ENCODE measurements around the gene ZAP70. TPM values are rescaled to one million over a fixed set of nuclear protein-coding genes. Genes with fewer than 3 reads are reported as not detected.

ZAP70 gene
- total RNA-seq, 1 experiment from 2014 or later, result 0.61 TPM

DNA sequence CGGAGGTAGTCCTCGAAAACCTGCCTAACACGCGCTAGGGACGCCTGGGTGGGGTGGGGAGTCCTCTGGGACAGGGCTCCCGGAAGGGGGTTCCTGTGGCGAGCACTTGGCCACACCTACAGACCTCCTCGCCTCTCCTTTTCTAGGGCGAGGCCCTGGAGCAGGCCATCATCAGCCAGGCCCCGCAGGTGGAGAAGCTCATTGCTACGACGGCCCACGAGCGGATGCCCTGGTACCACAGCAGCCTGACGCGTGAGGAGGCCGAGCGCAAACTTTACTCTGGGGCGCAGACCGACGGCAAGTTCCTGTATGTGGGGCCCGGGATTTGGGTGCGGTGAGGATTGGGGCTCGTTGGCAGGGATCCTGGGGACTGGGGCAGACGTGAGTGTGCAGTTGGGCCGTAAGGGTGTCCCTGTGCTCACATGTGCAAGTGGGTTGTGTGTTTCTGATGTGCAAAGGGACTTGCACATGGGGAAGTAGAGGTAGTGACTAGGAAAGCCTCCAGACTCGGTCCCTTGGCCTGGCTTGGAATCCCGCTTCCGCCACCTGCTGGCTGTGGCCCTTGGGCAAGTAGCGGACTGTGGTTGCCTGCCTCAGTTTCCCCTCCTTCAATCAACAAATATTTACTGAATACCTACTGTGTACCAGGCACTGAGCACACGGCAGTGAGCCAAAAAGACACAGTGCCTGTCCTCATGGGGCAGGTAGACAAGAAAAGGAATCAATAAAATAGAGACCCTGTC lies 11.7 kb downstream of the ZAP70 start:
- peaks cover 11% of the 10 kb centered on the region for H3K4me1 Mint-ChIP-seq
- CTCF ChIA-PET, result interaction anchor here (0.9 to 2.8 kb wide), 5 partner anchors 12 to 134 kb away, joined by 3 to 16 read pairs (median 5); no protein-coding TSS in a partner anchor
- no peak for TF ChIP-seq FOXP1 (CRISPR knock-in tag; IDR thresholded peaks at IDR 0.05; ENCODE audit: borderline replicate concordance)
- TF ChIP-seq, protein P1, sequence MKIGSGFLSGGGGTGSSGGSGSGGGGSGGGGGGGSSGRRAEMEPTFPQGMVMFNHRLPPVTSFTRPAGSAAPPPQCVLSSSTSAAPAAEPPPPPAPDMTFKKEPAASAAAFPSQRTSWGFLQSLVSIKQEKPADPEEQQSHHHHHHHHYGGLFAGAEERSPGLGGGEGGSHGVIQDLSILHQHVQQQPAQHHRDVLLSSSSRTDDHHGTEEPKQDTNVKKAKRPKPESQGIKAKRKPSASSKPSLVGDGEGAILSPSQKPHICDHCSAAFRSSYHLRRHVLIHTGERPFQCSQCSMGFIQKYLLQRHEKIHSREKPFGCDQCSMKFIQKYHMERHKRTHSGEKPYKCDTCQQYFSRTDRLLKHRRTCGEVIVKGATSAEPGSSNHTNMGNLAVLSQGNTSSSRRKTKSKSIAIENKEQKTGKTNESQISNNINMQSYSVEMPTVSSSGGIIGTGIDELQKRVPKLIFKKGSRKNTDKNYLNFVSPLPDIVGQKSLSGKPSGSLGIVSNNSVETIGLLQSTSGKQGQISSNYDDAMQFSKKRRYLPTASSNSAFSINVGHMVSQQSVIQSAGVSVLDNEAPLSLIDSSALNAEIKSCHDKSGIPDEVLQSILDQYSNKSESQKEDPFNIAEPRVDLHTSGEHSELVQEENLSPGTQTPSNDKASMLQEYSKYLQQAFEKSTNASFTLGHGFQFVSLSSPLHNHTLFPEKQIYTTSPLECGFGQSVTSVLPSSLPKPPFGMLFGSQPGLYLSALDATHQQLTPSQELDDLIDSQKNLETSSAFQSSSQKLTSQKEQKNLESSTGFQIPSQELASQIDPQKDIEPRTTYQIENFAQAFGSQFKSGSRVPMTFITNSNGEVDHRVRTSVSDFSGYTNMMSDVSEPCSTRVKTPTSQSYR (CRISPR knock-in tag; IDR thresholded peaks at IDR 0.05), result no peak
- no peak for TF ChIP-seq PREB (CRISPR knock-in tag; IDR thresholded peaks at IDR 0.05; ENCODE audit: borderline replicate concordance)
- H3K9me3 Mint-ChIP-seq, result peaks cover 7% of the 10 kb centered on the region
- H3K4me3 Mint-ChIP-seq, result no peak overlapping the region
- POLR2A ChIA-PET, result no interaction called here
- H3K36me3 Mint-ChIP-seq, result no peaks in the 10 kb centered on the region
- DNase-seq (ENCODE audit: low spot score) (no peak), ATAC-seq (no peak; the same call in 1 of the 2 replicates)
- H3K27me3 Mint-ChIP-seq (ENCODE audit: low read depth), result no peaks in the 10 kb centered on the region; the same call in 1 of the 2 replicates
- no peak overlapping the region for H3K27ac Mint-ChIP-seq

DNA sequence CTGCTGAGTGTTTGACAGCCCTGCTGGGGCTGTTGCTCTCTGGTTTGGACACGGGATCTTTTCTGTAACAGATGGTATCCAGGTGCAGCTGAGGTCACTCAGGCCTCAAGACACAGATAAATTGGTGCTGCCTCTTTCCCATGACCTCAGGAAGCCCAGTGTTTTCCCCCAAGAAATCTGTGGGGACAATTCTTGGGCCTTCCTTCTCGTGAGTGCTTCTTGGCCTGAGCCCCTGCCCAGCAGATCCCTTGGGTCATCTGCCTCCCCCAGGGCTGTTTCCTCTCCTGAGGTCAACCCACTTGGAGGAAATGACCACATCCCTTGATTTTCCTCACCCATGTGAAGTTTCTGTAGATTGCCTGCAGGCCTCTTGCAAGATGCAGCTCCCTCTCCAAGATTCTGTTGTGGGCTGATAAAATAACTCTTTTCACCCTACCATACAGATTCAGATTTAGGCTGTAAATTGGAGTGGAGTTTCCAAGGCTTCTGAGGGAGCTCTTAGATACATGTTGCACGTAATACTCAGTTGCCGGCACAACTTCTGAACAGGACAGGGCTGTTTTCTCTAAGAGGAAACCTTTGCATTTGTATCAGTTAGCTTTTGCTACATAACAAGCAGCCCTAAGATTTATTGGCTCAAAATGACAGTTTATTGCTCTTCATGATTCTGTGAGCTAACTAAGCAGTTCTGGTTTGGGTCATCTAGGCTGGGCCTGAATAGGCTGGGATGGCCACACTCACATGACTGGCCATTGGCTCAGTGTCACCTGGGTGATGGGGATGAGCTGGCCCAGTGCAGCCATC lies 13.1 kb downstream of the ZAP70 start:
- Mint-ChIP-seq H3K9me3 (peaks cover 14% of the 10 kb centered on the region), H3K27ac (no peak overlapping the region), H3K27me3 (ENCODE audit: low read depth) (no peaks in the 10 kb centered on the region; the same call in 1 of the 2 replicates), H3K4me1 (no peaks in the 10 kb centered on the region), H3K4me3 (no peak overlapping the region), H3K36me3 (no peaks in the 10 kb centered on the region)
- ATAC-seq (no peak), DNase-seq (ENCODE audit: low spot score) (no peak)
- CTCF ChIA-PET, result interaction anchor here (0.8 to 2.8 kb wide), 6 partner anchors 14 to 136 kb away, joined by 3 to 16 read pairs (median 6); no protein-coding TSS in a partner anchor
- POLR2A ChIA-PET, result interaction anchor here (1.7 kb wide), 1 partner anchor 12 kb away, joined by 4 read pairs; the partner anchor contains the start of gene ZAP70
- no peak for TF ChIP-seq SMAD4 (CRISPR knock-in tag; IDR thresholded peaks at IDR 0.05)
- no peak for TF ChIP-seq EMX1 (CRISPR knock-in tag; IDR thresholded peaks at IDR 0.05)
- TF ChIP-seq FOXK1 (CRISPR knock-in tag; IDR thresholded peaks at IDR 0.05), result no peak
- TF ChIP-seq JAZF1 (CRISPR knock-in tag; IDR thresholded peaks at IDR 0.05), result no peak
- TF ChIP-seq PRRX2 (CRISPR knock-in tag; IDR thresholded peaks at IDR 0.05), result no peak
- no peak for TF ChIP-seq RELA (CRISPR knock-in tag; IDR thresholded peaks at IDR 0.05; ENCODE audit: borderline replicate concordance)
- TF ChIP-seq, protein P2, sequence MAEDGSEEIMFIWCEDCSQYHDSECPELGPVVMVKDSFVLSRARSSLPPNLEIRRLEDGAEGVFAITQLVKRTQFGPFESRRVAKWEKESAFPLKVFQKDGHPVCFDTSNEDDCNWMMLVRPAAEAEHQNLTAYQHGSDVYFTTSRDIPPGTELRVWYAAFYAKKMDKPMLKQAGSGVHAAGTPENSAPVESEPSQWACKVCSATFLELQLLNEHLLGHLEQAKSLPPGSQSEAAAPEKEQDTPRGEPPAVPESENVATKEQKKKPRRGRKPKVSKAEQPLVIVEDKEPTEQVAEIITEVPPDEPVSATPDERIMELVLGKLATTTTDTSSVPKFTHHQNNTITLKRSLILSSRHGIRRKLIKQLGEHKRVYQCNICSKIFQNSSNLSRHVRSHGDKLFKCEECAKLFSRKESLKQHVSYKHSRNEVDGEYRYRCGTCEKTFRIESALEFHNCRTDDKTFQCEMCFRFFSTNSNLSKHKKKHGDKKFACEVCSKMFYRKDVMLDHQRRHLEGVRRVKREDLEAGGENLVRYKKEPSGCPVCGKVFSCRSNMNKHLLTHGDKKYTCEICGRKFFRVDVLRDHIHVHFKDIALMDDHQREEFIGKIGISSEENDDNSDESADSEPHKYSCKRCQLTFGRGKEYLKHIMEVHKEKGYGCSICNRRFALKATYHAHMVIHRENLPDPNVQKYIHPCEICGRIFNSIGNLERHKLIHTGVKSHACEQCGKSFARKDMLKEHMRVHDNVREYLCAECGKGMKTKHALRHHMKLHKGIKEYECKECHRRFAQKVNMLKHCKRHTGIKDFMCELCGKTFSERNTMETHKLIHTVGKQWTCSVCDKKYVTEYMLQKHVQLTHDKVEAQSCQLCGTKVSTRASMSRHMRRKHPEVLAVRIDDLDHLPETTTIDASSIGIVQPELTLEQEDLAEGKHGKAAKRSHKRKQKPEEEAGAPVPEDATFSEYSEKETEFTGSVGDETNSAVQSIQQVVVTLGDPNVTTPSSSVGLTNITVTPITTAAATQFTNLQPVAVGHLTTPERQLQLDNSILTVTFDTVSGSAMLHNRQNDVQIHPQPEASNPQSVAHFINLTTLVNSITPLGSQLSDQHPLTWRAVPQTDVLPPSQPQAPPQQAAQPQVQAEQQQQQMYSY (CRISPR knock-in tag; IDR thresholded peaks at IDR 0.05), result no peak
- TF ChIP-seq MXD4 (CRISPR knock-in tag; IDR thresholded peaks at IDR 0.05; ENCODE audit: borderline replicate concordance), result no peak
- TF ChIP-seq, protein P3, sequence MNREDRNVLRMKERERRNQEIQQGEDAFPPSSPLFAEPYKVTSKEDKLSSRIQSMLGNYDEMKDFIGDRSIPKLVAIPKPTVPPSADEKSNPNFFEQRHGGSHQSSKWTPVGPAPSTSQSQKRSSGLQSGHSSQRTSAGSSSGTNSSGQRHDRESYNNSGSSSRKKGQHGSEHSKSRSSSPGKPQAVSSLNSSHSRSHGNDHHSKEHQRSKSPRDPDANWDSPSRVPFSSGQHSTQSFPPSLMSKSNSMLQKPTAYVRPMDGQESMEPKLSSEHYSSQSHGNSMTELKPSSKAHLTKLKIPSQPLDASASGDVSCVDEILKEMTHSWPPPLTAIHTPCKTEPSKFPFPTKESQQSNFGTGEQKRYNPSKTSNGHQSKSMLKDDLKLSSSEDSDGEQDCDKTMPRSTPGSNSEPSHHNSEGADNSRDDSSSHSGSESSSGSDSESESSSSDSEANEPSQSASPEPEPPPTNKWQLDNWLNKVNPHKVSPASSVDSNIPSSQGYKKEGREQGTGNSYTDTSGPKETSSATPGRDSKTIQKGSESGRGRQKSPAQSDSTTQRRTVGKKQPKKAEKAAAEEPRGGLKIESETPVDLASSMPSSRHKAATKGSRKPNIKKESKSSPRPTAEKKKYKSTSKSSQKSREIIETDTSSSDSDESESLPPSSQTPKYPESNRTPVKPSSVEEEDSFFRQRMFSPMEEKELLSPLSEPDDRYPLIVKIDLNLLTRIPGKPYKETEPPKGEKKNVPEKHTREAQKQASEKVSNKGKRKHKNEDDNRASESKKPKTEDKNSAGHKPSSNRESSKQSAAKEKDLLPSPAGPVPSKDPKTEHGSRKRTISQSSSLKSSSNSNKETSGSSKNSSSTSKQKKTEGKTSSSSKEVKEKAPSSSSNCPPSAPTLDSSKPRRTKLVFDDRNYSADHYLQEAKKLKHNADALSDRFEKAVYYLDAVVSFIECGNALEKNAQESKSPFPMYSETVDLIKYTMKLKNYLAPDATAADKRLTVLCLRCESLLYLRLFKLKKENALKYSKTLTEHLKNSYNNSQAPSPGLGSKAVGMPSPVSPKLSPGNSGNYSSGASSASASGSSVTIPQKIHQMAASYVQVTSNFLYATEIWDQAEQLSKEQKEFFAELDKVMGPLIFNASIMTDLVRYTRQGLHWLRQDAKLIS (CRISPR knock-in tag; IDR thresholded peaks at IDR 0.05; ENCODE audit: borderline replicate concordance), result no peak
- no peak for TF ChIP-seq AR (CRISPR knock-in tag; IDR thresholded peaks at IDR 0.05)
- TF ChIP-seq CBFB (CRISPR knock-in tag; IDR thresholded peaks at IDR 0.05; ENCODE audit: low read depth), result no peak
- no peak for TF ChIP-seq ZBTB21 (CRISPR knock-in tag; IDR thresholded peaks at IDR 0.05; ENCODE audit: borderline replicate concordance)
- TF ChIP-seq NR3C1 (CRISPR knock-in tag; conservative IDR thresholded peaks at IDR 0.05; ENCODE audit: low read depth), result no peak
- TF ChIP-seq ZNF671 (CRISPR knock-in tag; IDR thresholded peaks at IDR 0.05), result no peak

Measured in WTC11 (cell line).